NCI-H82 treated with DMSO at 0.1 percent for 48 hours (cell line): ENCODE results near the gene NOP56.

ENCODE experiments used
- DNase-seq: peaks from one replicate; lab custom pipeline; 2025; ENCODE audit not compliant: unreplicated experiment; lab: John Stamatoyannopoulos, UW

NOP56 gene

DNA sequence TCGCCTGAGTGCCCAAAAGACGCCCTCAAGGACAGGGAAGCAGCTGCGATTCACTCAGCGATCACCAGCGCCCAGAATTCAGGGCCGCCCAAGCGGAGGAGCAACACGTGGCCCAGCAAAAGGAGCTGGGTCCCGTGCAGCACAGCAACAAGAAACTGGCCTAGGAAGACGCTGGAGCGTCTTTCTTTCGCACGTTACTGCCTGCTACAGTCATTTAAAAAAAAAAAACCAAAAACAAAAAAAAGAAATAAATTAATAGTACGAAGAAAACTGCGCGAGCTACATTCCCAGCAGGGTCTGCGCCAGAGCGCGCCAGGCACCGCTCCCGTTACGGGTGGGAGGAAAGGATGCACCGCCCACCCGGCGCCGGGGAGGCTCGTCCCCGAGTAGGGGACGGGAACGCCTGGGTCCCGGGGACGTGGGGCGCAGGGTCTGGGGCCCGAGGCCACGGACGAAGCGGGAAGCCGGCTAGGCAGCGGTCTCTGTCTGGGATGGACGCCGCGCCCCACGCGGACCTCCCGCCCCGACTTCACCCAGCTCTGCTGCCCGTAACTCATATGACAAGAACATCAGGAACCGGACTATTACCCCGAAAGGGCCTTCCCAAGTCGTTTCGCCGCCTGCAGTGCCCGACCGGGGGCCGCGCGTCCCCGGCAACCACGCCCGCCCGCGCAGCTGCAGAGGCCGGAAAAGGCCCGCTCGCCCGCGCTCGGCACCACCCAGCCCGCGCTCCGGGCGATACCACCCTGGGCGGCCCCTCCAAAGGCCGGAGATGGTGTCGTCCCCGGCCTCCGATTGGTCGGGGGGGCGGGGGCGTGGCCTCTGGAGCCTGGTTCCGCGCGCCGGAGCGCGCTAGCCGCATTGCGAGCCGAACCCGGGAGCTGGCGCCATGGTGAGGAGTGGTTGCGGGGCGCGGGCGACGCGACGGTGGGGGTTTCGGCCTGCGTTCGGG lies at the start of gene NOP56:
TSS of gene NOP56 (plus strand) at position 861 of the 952 bp plus-strand sequence. CDS start at position 890, 29 bp downstream.
- peak; percentile 65 for DNase-seq

GRCh38 chr20:2602746-2603145 lies 49.7 kb upstream of the NOP56 start:
- no peak for DNase-seq

DNA sequence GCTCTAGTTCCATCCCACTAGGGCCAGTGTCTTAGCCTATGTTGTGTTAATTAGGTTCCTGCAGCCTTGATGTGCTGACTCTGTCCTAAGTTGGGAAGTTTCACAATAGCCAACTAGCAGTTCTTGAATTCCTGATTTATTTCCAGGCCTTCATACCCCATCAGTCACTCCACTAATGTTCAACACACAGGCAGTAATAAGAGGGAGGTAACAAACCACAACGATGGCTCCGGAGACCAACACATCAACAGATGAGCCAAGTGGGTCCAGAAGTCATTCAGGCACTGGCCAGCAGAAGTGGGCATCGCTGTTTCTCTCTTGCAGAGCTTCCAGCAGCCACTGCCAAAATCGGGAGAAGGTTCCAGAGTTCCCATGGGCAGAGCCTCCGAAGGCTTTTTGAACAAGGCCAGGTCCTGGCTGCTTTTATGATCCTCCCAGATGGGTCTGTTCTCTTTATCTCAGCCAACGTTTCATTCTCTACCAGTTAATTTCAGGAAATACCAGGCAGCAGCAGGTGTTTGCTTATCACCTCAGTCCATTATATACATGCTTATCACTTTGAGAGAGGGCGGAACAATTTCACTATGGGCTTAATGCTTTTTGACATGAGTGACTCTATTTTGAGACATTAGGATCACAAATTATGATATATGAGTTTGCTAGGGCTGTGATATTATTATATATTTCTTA lies 48.5 kb upstream of the NOP56 start:
- DNase-seq: no peak

- DNase-seq: no peak
Measured at GRCh38 chr20:2604506-2604835, 48.0 kb upstream of the NOP56 start.

DNA sequence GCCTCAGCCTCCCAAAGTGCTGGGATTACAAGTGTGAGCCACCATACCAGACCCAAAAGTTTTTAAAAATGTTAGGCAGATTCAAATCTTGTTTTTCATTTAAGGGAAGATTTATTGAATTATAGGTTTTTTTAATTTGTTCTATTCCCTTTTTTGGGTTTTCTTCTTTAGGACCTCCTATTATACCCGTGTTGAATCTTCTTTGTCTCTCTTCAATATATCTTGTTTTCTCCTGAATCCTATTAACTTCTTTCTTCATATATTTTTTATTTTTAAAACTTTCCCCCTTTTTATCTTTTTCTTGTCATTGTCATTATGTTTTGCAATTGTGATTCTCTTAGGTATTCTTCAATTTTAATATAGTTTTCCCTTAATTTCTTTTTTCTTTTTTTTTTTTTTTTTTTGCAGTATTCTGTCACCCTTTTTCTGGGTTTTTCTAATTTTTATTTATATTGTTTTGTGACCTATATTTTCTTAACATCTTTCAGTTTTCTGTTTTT lies 45.9 kb upstream of the NOP56 start:
- no peak for DNase-seq

- no peak for DNase-seq
Measured at GRCh38 chr20:2610326-2610725, 42.1 kb upstream of the NOP56 start.

- DNase-seq: no peak
Measured at GRCh38 chr20:2610941-2611720, 41.3 kb upstream of the NOP56 start.

- DNase-seq: no peak
Measured at GRCh38 chr20:2612073-2612472, 40.4 kb upstream of the NOP56 start.

- DNase-seq: no peak
Measured at GRCh38 chr20:2616634-2617033, 35.8 kb upstream of the NOP56 start.

- no peak for DNase-seq
Measured at GRCh38 chr20:2617099-2617714, 35.2 kb upstream of the NOP56 start.

DNA sequence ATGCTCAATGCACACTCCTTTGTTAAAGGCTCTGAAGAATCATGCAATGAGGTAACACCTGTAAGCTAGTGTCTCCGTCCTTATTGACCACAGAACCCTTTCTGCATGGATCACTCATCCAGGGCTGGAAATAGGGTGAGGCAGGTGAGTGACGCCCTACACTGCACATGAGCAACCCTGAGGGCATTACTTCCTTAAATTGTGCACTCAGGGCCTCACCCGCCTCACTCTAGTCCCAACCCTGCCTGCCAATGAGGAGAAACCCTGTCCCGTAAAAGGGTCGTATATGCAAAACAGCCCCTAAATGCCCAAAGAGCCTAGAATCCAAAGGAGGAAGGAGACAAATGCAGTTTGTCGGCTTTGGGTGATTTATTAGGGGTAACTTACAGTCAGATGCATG lies 33.6 kb upstream of the NOP56 start:
- DNase-seq: no peak

- DNase-seq: no peak
Measured at GRCh38 chr20:2619337-2619736, 33.1 kb upstream of the NOP56 start.

DNA sequence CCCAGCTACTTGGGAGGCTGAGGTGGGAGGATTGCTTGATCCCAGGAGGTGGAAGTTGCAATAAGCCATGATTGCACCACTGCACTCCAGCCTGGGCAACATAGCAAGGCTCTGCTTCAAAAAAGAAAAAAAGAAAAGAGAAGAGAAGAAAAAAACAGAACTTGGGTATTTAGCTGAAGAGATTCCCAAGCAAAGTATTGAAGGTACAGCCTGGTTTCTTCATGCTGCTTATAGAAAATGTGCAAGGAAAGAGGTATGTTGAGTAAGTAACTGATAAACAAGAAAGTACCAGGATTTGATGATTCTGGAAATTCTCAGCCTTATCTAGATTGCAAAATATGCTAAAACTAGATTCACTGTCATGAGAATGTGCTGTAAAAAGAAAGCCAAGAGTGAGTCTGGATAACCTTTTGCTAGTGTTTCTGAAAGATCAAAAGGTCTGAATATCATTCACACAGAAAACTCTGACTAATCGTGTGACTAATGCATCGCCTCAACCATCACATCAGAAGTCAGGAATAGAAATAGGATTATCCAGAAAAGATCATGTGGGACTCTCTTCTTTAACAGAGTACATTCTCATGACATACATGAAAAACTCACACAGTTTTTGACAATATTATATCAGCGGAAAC lies 32.4 kb upstream of the NOP56 start:
- DNase-seq: no peak

DNA sequence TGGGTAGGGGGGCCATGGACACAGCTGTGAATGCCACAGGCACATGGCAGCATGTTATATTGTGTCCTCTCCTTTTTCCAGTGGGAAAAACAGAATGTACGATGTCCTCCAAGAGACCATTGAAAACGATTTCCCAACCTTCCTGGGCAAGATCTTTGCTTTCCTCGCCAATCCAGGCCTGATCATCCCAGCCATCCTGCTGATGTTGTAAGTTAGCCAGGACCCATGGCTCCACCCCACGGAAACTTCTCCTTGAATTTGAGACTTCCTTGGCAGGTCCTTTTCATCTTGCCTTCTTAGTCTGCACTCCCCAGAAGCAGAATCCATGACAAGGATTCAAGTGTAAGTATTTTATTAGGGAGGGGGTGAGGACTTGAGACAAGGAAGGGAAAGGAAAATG lies 28.2 kb upstream of the NOP56 start:
- DNase-seq: no peak

DNA sequence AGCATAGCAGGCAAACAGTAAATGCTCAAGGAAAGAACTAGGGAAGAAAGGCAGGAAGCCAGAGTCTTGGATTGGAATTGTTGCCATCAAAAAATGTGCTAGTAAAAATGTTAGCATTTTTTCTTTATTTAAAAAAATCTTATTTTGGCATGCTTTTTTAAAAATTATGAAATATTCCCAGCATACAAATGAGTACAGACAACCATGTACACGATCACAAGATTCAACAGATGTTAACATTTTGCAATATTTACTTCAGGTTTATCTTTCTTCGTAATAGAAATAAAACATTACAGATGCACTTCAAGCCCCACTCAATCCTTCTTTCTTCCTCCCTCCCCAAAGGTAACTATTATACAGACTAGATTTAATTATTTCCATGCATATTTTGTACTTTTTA lies 27.4 kb upstream of the NOP56 start:
- DNase-seq: no peak

GRCh38 chr20:2626853-2627541 lies 25.4 kb upstream of the NOP56 start:
- no peak for DNase-seq

DNA sequence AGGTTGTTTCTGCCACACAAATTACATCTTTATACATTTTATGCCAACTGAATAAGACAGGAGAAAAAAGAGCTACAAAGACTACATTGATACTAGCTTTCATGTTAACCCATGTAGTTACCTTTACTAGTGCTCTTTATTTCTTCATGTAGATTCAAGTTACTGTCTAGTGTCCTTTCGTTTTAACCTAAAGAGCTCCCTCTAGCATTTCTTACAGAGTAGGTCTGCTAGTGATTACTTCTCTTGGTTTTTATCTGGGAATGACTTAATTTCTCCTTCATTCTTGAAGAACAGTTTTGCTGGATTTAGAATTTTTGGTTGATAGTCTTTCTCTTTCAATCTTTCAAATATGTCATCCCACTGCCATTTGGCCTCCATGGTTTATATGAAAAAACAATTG lies 21.2 kb upstream of the NOP56 start:
- no peak for DNase-seq

GRCh38 chr20:2633381-2633780 lies 19.1 kb upstream of the NOP56 start:
- no peak for DNase-seq

GRCh38 chr20:2637246-2637645 lies 15.2 kb upstream of the NOP56 start:
- DNase-seq: no peak

GRCh38 chr20:2640260-2640659 lies 12.2 kb upstream of the NOP56 start:
- DNase-seq: no peak
